Adrenal gland (tissue), 12 donors: ENCODE measurements around the gene PRSS53. TPM values are rescaled to one million over a fixed set of nuclear protein-coding genes. Genes with fewer than 3 reads are reported as not detected.

Experiments used
- DNase-seq, 7 donors: peaks; one replicate each; pipeline ENCODE4 v3.0.0-alpha.2; 2019 to 2020
- H3K27ac ChIP-seq, 5 donors: fragments of 200-600 bp; sonication (generic) in 4 of 5; 1 replicate in 3 of 5; 2 replicates in 2 of 5; pipeline versions ENCODE4 v1.5.1 to v1.8.0; 2016 to 2020; ENCODE audit warnings: mild to moderate bottlenecking in 1 of 5
- H3K27me3 ChIP-seq: fragments of 200-600 bp; 2 replicates; pipeline ENCODE4 v1.8.0; 2021
- H3K36me3 ChIP-seq, 2 donors: fragments of 200-600 bp; replicated peaks in 1 of 2; 1 replicate in 1 of 2; 2 replicates in 1 of 2; pipeline versions ENCODE4 v1.5.1 to v1.8.0; 2018 to 2022
- H3K4me1 ChIP-seq, 2 donors: fragments of 200-600 bp; replicated peaks in 1 of 2; 1 replicate in 1 of 2; 2 replicates in 1 of 2; pipeline versions ENCODE4 v1.5.1 to v1.8.0; 2018 to 2021
- H3K4me3 ChIP-seq, 4 donors: fragments of 200-600 bp; sonication (generic) in 3 of 4; one replicate each; pipeline ENCODE4 v1.5.1; 2016 to 2018
- H3K9me3 ChIP-seq, 3 donors: fragments of 200-600 bp; sonication (generic) in 1 of 3; replicated peaks in 1 of 3; 1 replicate in 2 of 3; 2 replicates in 1 of 3; pipeline versions ENCODE4 v1.5.1 to v1.8.0; 2016 to 2021
- CTCF ChIP-seq, 6 experiments: fragments of 450-650 bp in 4 of 6; fragments of 200-600 bp in 2 of 6; sonication (generic) in 1 of 6; IDR thresholded peaks; 1 replicate in 5 of 6; 2 replicates in 1 of 6; pipeline versions ENCODE4 v1.5.1 to v1.8.0; 2016 to 2021; ENCODE audit warnings: antibody characterized with exemption in 6 of 6, mild to moderate bottlenecking in 2 of 6, moderate library complexity in 1 of 6
- POLR2A ChIP-seq, 2 donors: fragments of 450-650 bp; IDR thresholded peaks; one replicate each; pipeline ENCODE4 v1.6.1; 2017; ENCODE audit warnings: antibody characterized with exemption in 2 of 2, mild to moderate bottlenecking in 2 of 2, moderate library complexity in 1 of 2
- WGBS, 4 donors: extraction: QIAGEN DNeasy Blood & Tissue Kit in 2 of 4; methylation state at CpG; one replicate each; pipeline versions ENCODE4 v1.1.5 to v1.1.7; 2013 to 2017; 5-methylcytosine and 5-hydroxymethylcytosine counted together
- intact Hi-C, 2 donors: fragments of 100-400 bp; cut with DNase I; formaldehyde crosslinking; loops; one replicate each; pipeline versions ENCODE4 v1.14.1 to v1.15.0; 2022 to 2023
- polyA plus RNA-seq, 3 donors: library from polyadenylated mRNA; stranded (reverse); fragments of 200-250 nt in 2 of 3; fragments of 350-450 nt in 1 of 3; fragmentation: Illumina TruSeq in 1 of 3; extraction: RNeasy Lipid Tissue Mini Kit (QIAGEN cat#74804) in 1 of 3; gene quantifications; one replicate each; pipeline ENCODE4 v1.2.3, GENCODE V29; 2013 to 2014
- total RNA-seq, 9 donors: library from RNA; depleted of rRNA in 4 of 9; stranded (reverse); fragments of >200 nt in 4 of 9; fragments of 120-200 nt in 1 of 9; fragmentation: NEBNext Ultra II Directional in 1 of 9; extraction: Animal tissue kit (Norgen Biotek cat#: 25700) in 1 of 9; gene quantifications; one replicate each; pipeline versions ENCODE4 v1.1.0 to v1.2.4, GENCODE V29; 2013 to 2023
- donor health status: healthy with polysubstance abuse.
- donor health status: Bipolar disorder and iron deficiency.
- donor health status: DM: yes; HTN: yes; CAD: no.
- donor health status: DM: no; HTN: no; CAD: no.
- donor health status: DM: no; HTN: no; CAD: no.
- donor health status: DM: yes; HTN: yes; CAD: no.

PRSS53 gene
- total and polyA plus RNA-seq, 12 donors, result 0.18 to 11.0 (median 1.1) TPM

- DNase-seq, result peak in 6 of 7 donors; percentile 67 to 86 (median 74)
- 24 to 33% (median 30%) methylated on average over 2 of the region's 2 CpGs for WGBS, 4 donors
- Histone ChIP-seq H3K36me3 (no peaks in the 10 kb centered on the region), H3K4me3 (no peak overlapping the region), H3K4me1 (peaks cover 4 to 7% of the 10 kb centered on the region in 2 donors), H3K9me3 (no peaks in the 10 kb centered on the region), H3K27me3 (no peaks in the 10 kb centered on the region), H3K27ac (peak overlapping the region in 3 of 5 donors; percentile 7 to 81 (median 15))
- intact Hi-C loops, result no loop called here
- no peak for TF ChIP-seq POLR2A (IDR thresholded peaks at IDR 0.05)
- TF ChIP-seq CTCF (IDR thresholded peaks at IDR 0.05), result no peak
Observed at GRCh38 chr16:31052114-31052513, 36.6 kb downstream of the PRSS53 start.

- intact Hi-C loops, result no loop called here
Observed at GRCh38 chr16:31050280-31051030, 38.3 kb downstream of the PRSS53 start.

GRCh38 chr16:31043898-31044481, 44.8 kb downstream of the PRSS53 start:
- no peak for DNase-seq
- intact Hi-C loops, result loop anchor here (5.0 to 10.0 kb wide), 2 partner anchors 57 to 59 kb away; partner anchors contain the start of gene HSD3B7 (in 2 of the 2)
- 78 to 89% (median 81%) methylated on average over 3 to 4 of the region's 4 CpGs for WGBS, 4 donors
- peaks cover 0 to 4% of the 10 kb centered on the region in 2 donors for H3K4me1 ChIP-seq
- H3K4me3 ChIP-seq, result no peak overlapping the region
- peaks cover 0 to 17% of the 10 kb centered on the region in 2 donors for H3K36me3 ChIP-seq
- no peak overlapping the region for H3K27ac ChIP-seq
- H3K27me3 ChIP-seq, result no peaks in the 10 kb centered on the region
- H3K9me3 ChIP-seq, result no peaks in the 10 kb centered on the region
- no peak for TF ChIP-seq CTCF (IDR thresholded peaks at IDR 0.05)
- no peak for TF ChIP-seq POLR2A (IDR thresholded peaks at IDR 0.05)

More at GRCh38 chr16:31050280-31051030, 38.3 kb downstream of the PRSS53 start:
- WGBS, 4 donors, result 78 to 82% (median 78%) methylated on average over 10 of the region's 10 CpGs
- Histone ChIP-seq H3K4me1 (peaks cover 4 to 7% of the 10 kb centered on the region in 2 donors), H3K27me3 (no peaks in the 10 kb centered on the region), H3K27ac (no peak overlapping the region), H3K4me3 (no peak overlapping the region), H3K9me3 (no peaks in the 10 kb centered on the region), H3K36me3 (no peaks in the 10 kb centered on the region)
- no peak for DNase-seq
- no peak for TF ChIP-seq CTCF (IDR thresholded peaks at IDR 0.05)
- no peak for TF ChIP-seq POLR2A (IDR thresholded peaks at IDR 0.05)

GRCh38 chr16:31043352-31043751, 45.4 kb downstream of the PRSS53 start:
- intact Hi-C loops, result loop anchor here (5.0 to 10.0 kb wide), 2 partner anchors 56 to 59 kb away; partner anchors contain the start of gene HSD3B7 (in 2 of the 2)
- no peaks in the 10 kb centered on the region for H3K9me3 ChIP-seq
- H3K36me3 ChIP-seq, result peaks cover 0 to 23% of the 10 kb centered on the region in 2 donors
- TF ChIP-seq CTCF (IDR thresholded peaks at IDR 0.05), result no peak
- TF ChIP-seq POLR2A (IDR thresholded peaks at IDR 0.05), result no peak
- no peaks in the 10 kb centered on the region for H3K27me3 ChIP-seq
- peaks cover 0 to 4% of the 10 kb centered on the region in 2 donors for H3K4me1 ChIP-seq
- H3K27ac ChIP-seq, result no peak overlapping the region
- DNase-seq, result no peak
- no peak overlapping the region for H3K4me3 ChIP-seq
- WGBS, 4 donors, result 88 to 94% (median 91%) methylated on average over 1 of the region's 1 CpG
